K562 (cell line): ENCODE measurements around the gene RGS9. TPM values are rescaled to one million over a fixed set of nuclear protein-coding genes. Genes with fewer than 3 reads are reported as not detected.

Source experiments
- ATAC-seq: fragments of 200-7000 bp; cut with Tn5 transposase; 3 replicates; pipeline ENCODE4 v1.9.1; 2020; ENCODE audit warnings: moderate library complexity
- BruUV-seq: library from RNA; stranded (reverse); fragments of 400-500 nt; replicated peaks from 2 replicates; lab custom pipeline; 2021; lab: Mats Ljungman, UMichigan
- CTCF ChIA-PET: fragments of 300-600 bp; formaldehyde crosslinking; extraction: SDS; loops from one replicate; lab custom pipeline; 2021; ENCODE audit warnings: low intra/inter-chr PET ratio; lab: Yijun Ruan, JAX
- POLR2A ChIA-PET: fragments of 300-600, 350-650 bp; sonication (Branson Sonifier 250); formaldehyde crosslinking; extraction: SDS; loops from one replicate; lab custom pipeline; 2021; ENCODE audit warnings: antibody characterized with exemption, inconsistent platforms; lab: Yijun Ruan, JAX
- DNase-seq, 4 experiments: peaks; one replicate each; pipeline versions ENCODE4 v3.0.0 to v3.0.0-alpha.2; 2011 to 2018; ENCODE audit warnings: low spot score in 3 of 4, mixed read lengths in 3 of 4; ENCODE audit errors: extremely low read depth in 1 of 4
- FAIRE-seq: peaks from 2 replicates; lab custom pipeline; 2011; peaks lifted over from hg19 to GRCh38; lab: Jason Lieb, UNC
- H2AFZ ChIP-seq: 2 replicates; pipeline ENCODE4 v1.6.0; 2011; ENCODE audit warnings: low read depth, low read length, control low read depth, inconsistent platforms
- H3K27ac ChIP-seq: fragments of 200-600 bp; 3 replicates; pipeline ENCODE4 v1.8.0; 2011; ENCODE audit warnings: low read depth, mild to moderate bottlenecking, control low read depth, inconsistent platforms, low read length, moderate library complexity, mixed read lengths; ENCODE audit errors: extremely low read depth
- H3K27me3 ChIP-seq, 2 experiments: fragments of 300-600 bp in 1 of 2; 2 replicates in 1 of 2; 3 replicates in 1 of 2; pipeline versions ENCODE4 v1.6.0 to v1.8.0; 2011; ENCODE audit warnings: inconsistent platforms in 2 of 2, low read length in 2 of 2, mild to moderate bottlenecking in 1 of 2, mixed read lengths in 1 of 2, moderate library complexity in 1 of 2; ENCODE audit not compliant: control insufficient read depth in 2 of 2, insufficient read depth in 2 of 2
- H3K36me3 ChIP-seq: fragments of 300-600 bp; 3 replicates; pipeline ENCODE4 v1.8.0; 2011; ENCODE audit warnings: mild to moderate bottlenecking, low read length, inconsistent platforms; ENCODE audit not compliant: control insufficient read depth, insufficient read depth
- H3K4me1 ChIP-seq, 2 experiments: fragments of 200-600 bp in 1 of 2; replicated peaks in 1 of 2; 2 replicates in 1 of 2; 3 replicates in 1 of 2; pipeline versions ENCODE4 v1.5.1 to v1.8.0; 2011; ENCODE audit warnings: inconsistent platforms in 2 of 2, low read length in 2 of 2, mild to moderate bottlenecking in 1 of 2, mixed read lengths in 1 of 2, moderate library complexity in 1 of 2; ENCODE audit not compliant: control insufficient read depth in 2 of 2, insufficient read depth in 2 of 2
- H3K4me2 ChIP-seq: 2 replicates; pipeline ENCODE4 v1.6.1; 2011; ENCODE audit warnings: low read length, control low read depth, inconsistent platforms, mixed read lengths; ENCODE audit not compliant: insufficient read depth
- H3K4me3 ChIP-seq: fragments of 200-600 bp; sonication (generic), shearing (Covaris generic); 2 replicates; pipeline ENCODE4 v1.5.1; 2016; ENCODE audit warnings: control low read depth, inconsistent platforms
- H3K79me2 ChIP-seq: fragments of 200-600 bp; 3 replicates; pipeline ENCODE4 v1.8.0; 2011; ENCODE audit warnings: low read length, inconsistent platforms; ENCODE audit not compliant: control insufficient read depth, insufficient read depth
- H3K9ac ChIP-seq, 2 experiments: 2 replicates each; pipeline versions ENCODE4 v1.6.0 to v1.6.1; 2011; ENCODE audit warnings: low read depth in 2 of 2, low read length in 2 of 2, control low read depth in 1 of 2, inconsistent platforms in 1 of 2, mild to moderate bottlenecking in 1 of 2, mixed read lengths in 1 of 2; ENCODE audit not compliant: insufficient read depth in 1 of 2
- H3K9me1 ChIP-seq: one replicate; pipeline ENCODE4 v1.6.0; 2011; ENCODE audit warnings: inconsistent platforms, mild to moderate bottlenecking, low read length, moderate library complexity; ENCODE audit not compliant: control insufficient read depth, insufficient read depth
- H3K9me3 ChIP-seq: replicated peaks from 2 replicates; pipeline ENCODE4 v1.5.1; 2011; ENCODE audit warnings: low read depth, low read length, inconsistent platforms; ENCODE audit not compliant: control insufficient read depth, insufficient read depth
- H4K20me1 ChIP-seq: replicated peaks from 2 replicates; pipeline ENCODE4 v1.6.1; 2011; ENCODE audit warnings: low read length, inconsistent platforms, mixed read lengths; ENCODE audit not compliant: control insufficient read depth, insufficient read depth
- AFF1 ChIP-seq, 2 experiments: fragments of 450-650 bp; IDR thresholded peaks; 2 replicates each; pipeline ENCODE4 v1.6.1; 2018; ENCODE audit warnings: mild to moderate bottlenecking in 2 of 2, low read depth in 1 of 2; ENCODE audit not compliant: partially characterized antibody in 2 of 2
- BRD9 ChIP-seq: fragments of 450-650 bp; IDR thresholded peaks from 2 replicates; pipeline ENCODE4 v1.6.1; 2018; ENCODE audit warnings: low read depth; ENCODE audit not compliant: partially characterized antibody
- CBFA2T2 ChIP-seq: fragments of 450-650 bp; conservative IDR thresholded peaks from 2 replicates; pipeline ENCODE4 v1.6.1; 2017; ENCODE audit warnings: mild to moderate bottlenecking
- ELK3 ChIP-seq: fragments of 450-650 bp; formaldehyde crosslinking; IDR thresholded peaks from 2 replicates; pipeline ENCODE4 v1.4.0; 2020; ENCODE audit warnings: mild to moderate bottlenecking
- FOXO4 ChIP-seq: fragments of 450-650 bp; formaldehyde crosslinking; IDR thresholded peaks from 2 replicates; pipeline ENCODE4 v1.4.0; 2020; ENCODE audit warnings: mild to moderate bottlenecking, moderate library complexity
- FUS ChIP-seq: fragments of 200-400 bp; formaldehyde crosslinking; optimal IDR thresholded peaks from 2 replicates; pipeline ENCODE3; 2017; ENCODE audit warnings: low read depth, low read length
- HDAC3 ChIP-seq: fragments of 450-650 bp; IDR thresholded peaks from 2 replicates; pipeline ENCODE4 v1.6.1; 2018; ENCODE audit warnings: borderline replicate concordance, mild to moderate bottlenecking, moderate library complexity; ENCODE audit not compliant: partially characterized antibody
- IFI16 ChIP-seq: fragments of 250-450 bp; sonication (Bioruptor Pico); IDR thresholded peaks from 2 replicates; pipeline ENCODE4 v2.1.2; 2022; ENCODE audit warnings: mild to moderate bottlenecking, inconsistent platforms
- OTX1 ChIP-seq: fragments of 450-650 bp; formaldehyde crosslinking; IDR thresholded peaks from 2 replicates; pipeline ENCODE4 v1.4.0; 2022; ENCODE audit warnings: mild to moderate bottlenecking
- PHF20 ChIP-seq: fragments of 450-650 bp; IDR thresholded peaks from 2 replicates; pipeline ENCODE4 v1.6.1; 2018; ENCODE audit not compliant: partially characterized antibody
- PML ChIP-seq: IDR thresholded peaks from 2 replicates; pipeline ENCODE4 v1.6.1; 2012; ENCODE audit warnings: low read length, inconsistent platforms
- XRCC3 ChIP-seq: fragments of 450-650 bp; IDR thresholded peaks from 2 replicates; pipeline ENCODE4 v1.6.1; 2017; ENCODE audit warnings: mild to moderate bottlenecking, moderate library complexity
- ZNF121 ChIP-seq: sonication (generic); formaldehyde crosslinking; conservative IDR thresholded peaks from 2 replicates; pipeline ENCODE4 v1.8.0; 2022; ENCODE audit warnings: missing genetic modification reagents
- ZNF274 ChIP-seq: IDR thresholded peaks from 2 replicates; pipeline ENCODE4 v1.6.1; 2011; ENCODE audit warnings: low read depth, mild to moderate bottlenecking, low read length, moderate library complexity, borderline replicate concordance
- ZNF41 ChIP-seq: fragments of 250-450 bp; sonication (Bioruptor Pico); conservative IDR thresholded peaks from 2 replicates; pipeline ENCODE4 v1.4.0; 2020; ENCODE audit warnings: mild to moderate bottlenecking
- ZNF780A ChIP-seq: fragments of 250-450 bp; sonication (Bioruptor Pico); IDR thresholded peaks from 2 replicates; pipeline ENCODE4 v1.5.0; 2021; ENCODE audit warnings: mild to moderate bottlenecking
- ZNF785 ChIP-seq: fragments of 250-450 bp; sonication (Bioruptor Pico); IDR thresholded peaks from 2 replicates; pipeline ENCODE4 v1.4.0; 2020; ENCODE audit warnings: mild to moderate bottlenecking
- WGBS: fragments of 100-300 bp; shearing (Covaris generic); methylation state at CpG from one replicate; pipeline ENCODE4 v1.1.6; 2016; ENCODE audit warnings: low coverage, mixed read lengths; ENCODE audit not compliant: insufficient coverage; ENCODE audit errors: missing lambda C conversion rate; 5-methylcytosine and 5-hydroxymethylcytosine counted together
- in situ Hi-C: fragments of 300-500 bp; cut with MboI; formaldehyde crosslinking; loops from 4 replicates; pipeline ENCODE4 v1.15.0; 2018; ENCODE audit warnings: inconsistent platforms, mixed read lengths
- intact Hi-C: fragments of 100-400 bp; cut with micrococcal nuclease; formaldehyde crosslinking; loops from 2 replicates; pipeline ENCODE4 v1.14.2; 2022
- polyA plus RNA-seq, 8 experiments: library from polyadenylated mRNA; depleted of rRNA in 4 of 8; stranded (reverse) in 5 of 8; unstranded in 3 of 8; fragments of >200 nt; fragmentation: Nextera tagmentation in 2 of 8; fragmentation: Illumina TruSeq in 1 of 8; extraction: Ambion mirVana in 2 of 8; extraction: Trizol in 1 of 8; gene quantifications; 2 replicates each; pipeline versions ENCODE4 v1.2.1 to v1.2.3, GENCODE V29; 2011 to 2014; ENCODE audit warnings: inconsistent platforms in 1 of 8, missing spikeins in 1 of 8
- total RNA-seq, 7 experiments: library from RNA; depleted of rRNA in 6 of 7; stranded (reverse); fragments of >200 nt in 6 of 7; fragmentation: Illumina TruSeq in 2 of 7; extraction: Trizol in 2 of 7; gene quantifications; 2 replicates each; pipeline versions ENCODE4 v1.2.1 to v1.2.3, GENCODE V29; 2011 to 2021; ENCODE audit warnings: low replicate concordance in 1 of 7

The RGS9 gene
- total and polyA plus RNA-seq, 9 of the 15 experiments (the other 6 are each of a cell fraction or from before 2014, with no cell fraction given): 0.18 to 1.4 (median 0.55) TPM

- TF ChIP-seq HDAC3: no peak
- TF ChIP-seq ZNF785 (CRISPR knock-in tag): no peak
- no peak for TF ChIP-seq PHF20
- TF ChIP-seq AFF1 (IDR thresholded peaks at IDR 0.05; ENCODE audit: low read depth in 1 of 2, partially characterized antibody in 2 of 2): no peak
- no peak for TF ChIP-seq IFI16 (CRISPR knock-in tag)
Observed at GRCh38 chr17:65195716-65196115, 58.5 kb downstream of the RGS9 start (continued).

GRCh38 chr17:65196617-65197016 is 59.4 kb downstream of the RGS9 start:
- intact Hi-C loops (loop anchor here (5.0 to 10.0 kb wide), 3 partner anchors 94 to 892 kb away; no protein-coding TSS in a partner anchor), in situ Hi-C loops (loop anchor here (10.0 kb wide), 1 partner anchor 232 kb away; no protein-coding TSS in a partner anchor)
- ChIA-PET CTCF (no interaction called here), POLR2A (interaction anchor here (0.5 kb wide), 1 partner anchor 989 kb away, joined by 3 read pairs; no protein-coding TSS in a partner anchor)
- Histone ChIP-seq H3K4me3 (no peak overlapping the region), H3K27ac (no peak overlapping the region), H4K20me1 (no peaks in the 10 kb centered on the region), H3K4me1 (no peaks in the 10 kb centered on the region), H3K4me2 (no peak overlapping the region), H3K36me3 (no peaks in the 10 kb centered on the region), H2AFZ (no peak overlapping the region), H3K27me3 (peaks cover 5 to 6% of the 10 kb centered on the region in 2 experiments; a peak in 2 of 5 replicates), H3K9me3 (no peaks in the 10 kb centered on the region), H3K9ac (no peak overlapping the region), H3K79me2 (no peaks in the 10 kb centered on the region), H3K9me1 (no peaks in the 10 kb centered on the region)
- no peak for FAIRE-seq
- 8% methylated on average over 5 of the region's 5 CpGs for WGBS
- no peak for DNase-seq
- ATAC-seq: no peak
- no TSS peak for BruUV-seq
- TF ChIP-seq BRD9: no peak
- TF ChIP-seq ZNF780A (CRISPR knock-in tag): no peak
- no peak for TF ChIP-seq ZNF121
- no peak for TF ChIP-seq CBFA2T2
- no peak for TF ChIP-seq XRCC3
- no peak for TF ChIP-seq ZNF41 (CRISPR knock-in tag)
- TF ChIP-seq FOXO4 (CRISPR knock-in tag): no peak
- no peak for TF ChIP-seq ELK3 (CRISPR knock-in tag)
- TF ChIP-seq ZNF274: no peak
- no peak for TF ChIP-seq PML
- no peak for TF ChIP-seq FUS
- no peak for TF ChIP-seq OTX1
